IMR-90 (cell line): ENCODE results near the gene GP1BA.
A peak's percentile ranks its signal among the peaks of the same experiment; 100 is the strongest.

Source experiments
- CTCF ChIP-seq: conservative IDR thresholded peaks from 2 replicates; pipeline ENCODE4 v1.5.1; 2012; ENCODE audit warnings: mild to moderate bottlenecking, low read depth, low read length, improper control_type of control experiment
- FOS ChIP-seq: fragments of 150-350 bp; IDR thresholded peaks from 2 replicates; pipeline ENCODE4 v1.6.1; 2016; ENCODE audit warnings: low read depth, low read length
- POLR2A ChIP-seq: IDR thresholded peaks from 2 replicates; pipeline ENCODE4 v1.6.1; 2012; ENCODE audit warnings: mild to moderate bottlenecking, low read depth, low read length

- TF ChIP-seq CTCF (no peak), POLR2A (peak; percentile 8), FOS (no peak)
Observed at GRCh38 chr17:4940555-4941318, 8.7 kb downstream of the GP1BA start.
